Measurements from ENCODE around the gene TMEM273.

TMEM273 gene

DNA sequence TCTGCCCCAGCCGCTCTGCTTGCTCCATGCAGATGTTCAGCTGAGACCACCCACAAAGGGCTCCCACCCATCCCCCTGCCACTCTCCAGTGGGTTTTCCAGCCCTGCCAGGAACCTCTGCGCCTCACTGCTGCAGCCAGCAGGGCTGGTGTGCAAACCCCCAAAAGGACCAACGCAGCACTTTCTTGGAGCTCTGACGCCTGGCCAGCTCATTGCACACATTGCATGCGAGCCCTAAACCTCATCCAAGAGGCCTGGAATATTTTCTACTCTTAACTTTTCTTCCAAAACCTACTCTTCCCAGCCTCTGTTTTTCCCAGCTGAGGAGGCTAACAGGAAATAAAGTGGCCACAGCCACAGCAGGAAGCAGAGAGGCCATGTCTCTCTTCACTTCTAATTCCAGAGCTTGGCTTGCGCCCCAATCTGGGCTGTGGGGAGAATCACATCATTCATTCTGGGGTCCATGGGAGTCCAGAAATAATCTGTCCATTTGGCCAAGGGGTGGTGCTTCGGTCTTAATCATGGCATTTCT lies 49.8 kb downstream of the TMEM273 start:
- TF ChIP-seq CTCF (IDR thresholded peaks at IDR 0.05; ENCODE audit: low read depth, low read length, missing control alignments): no peak
- DNase-seq (ENCODE audit: low read depth): no peak
- no peak overlapping the region for H3K4me3 ChIP-seq (ENCODE audit: low read depth, low read length)

DNA sequence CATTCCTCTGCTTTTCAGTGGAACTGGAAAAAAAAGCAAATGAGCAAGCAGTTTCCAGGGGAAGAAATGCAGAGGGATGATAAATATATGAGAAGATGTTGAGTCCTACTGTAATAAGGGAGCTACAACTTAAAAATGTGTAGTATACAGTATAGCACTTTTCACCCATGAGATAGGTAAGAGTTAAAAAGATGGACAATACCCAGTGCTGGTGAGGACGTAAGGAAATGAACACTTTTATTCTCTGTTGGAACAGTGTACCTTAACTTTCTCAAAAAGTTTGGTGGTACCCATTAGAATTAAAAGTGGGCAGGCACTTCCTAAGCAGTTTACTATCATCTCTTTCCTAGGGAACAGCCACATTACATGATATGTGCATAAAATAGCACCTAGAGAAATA lies 51.7 kb downstream of the TMEM273 start:
- no peak for TF ChIP-seq CTCF (IDR thresholded peaks at IDR 0.05; ENCODE audit: low read depth, low read length, missing control alignments)
- no peak for DNase-seq (ENCODE audit: low read depth)
- H3K4me3 ChIP-seq (ENCODE audit: low read depth, low read length): no peak overlapping the region

- no peak overlapping the region for H3K4me3 ChIP-seq (ENCODE audit: low read depth, low read length)
- no peak for TF ChIP-seq CTCF (IDR thresholded peaks at IDR 0.05; ENCODE audit: low read depth, low read length, missing control alignments)
- DNase-seq (ENCODE audit: low read depth): no peak
Observed at GRCh38 chr10:49135575-49136313, 52.4 kb downstream of the TMEM273 start.

GRCh38 chr10:49134327-49134726 lies 53.9 kb downstream of the TMEM273 start:
- DNase-seq (ENCODE audit: low read depth): no peak
- TF ChIP-seq CTCF (IDR thresholded peaks at IDR 0.05; ENCODE audit: low read depth, low read length, missing control alignments): no peak
- H3K4me3 ChIP-seq (ENCODE audit: low read depth, low read length): no peak overlapping the region

- no peak for DNase-seq (ENCODE audit: low read depth)
- TF ChIP-seq CTCF (IDR thresholded peaks at IDR 0.05; ENCODE audit: low read depth, low read length, missing control alignments): no peak
- H3K4me3 ChIP-seq (ENCODE audit: low read depth, low read length): no peak within 1 kb of the TSS
Observed at GRCh38 chr10:49133706-49134248, 54.4 kb downstream of the TMEM273 start, which contains the start of gene FAM170B. Gene FAM170B, minus strand, starts transcription at chr10:49134021. Its CDS starts 103 bp downstream, at chr10:49133918.

DNA sequence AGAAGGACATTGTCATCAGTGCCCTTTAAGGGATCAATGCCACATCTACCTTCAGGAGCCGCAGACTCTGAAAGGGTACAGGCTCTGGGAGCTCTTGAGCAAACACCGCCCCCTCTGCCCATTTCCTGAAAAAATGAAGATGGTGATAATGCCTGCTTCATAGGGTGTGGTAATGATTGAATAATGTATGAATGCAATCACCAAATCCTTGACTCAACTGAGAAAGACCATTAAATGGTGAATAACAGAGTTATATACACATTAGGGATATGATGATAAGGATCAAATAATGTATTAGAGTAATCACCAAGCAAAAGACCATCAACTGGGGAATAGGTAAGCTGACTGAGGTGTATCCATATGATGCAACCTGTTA lies 55.8 kb downstream of the TMEM273 start:
- no peak overlapping the region for H3K4me3 ChIP-seq (ENCODE audit: low read depth, low read length)
- DNase-seq (ENCODE audit: low read depth): no peak
- no peak for TF ChIP-seq CTCF (IDR thresholded peaks at IDR 0.05; ENCODE audit: low read depth, low read length, missing control alignments)
